ENCODE results near the gene NCAPG2.
A peak's percentile ranks its signal among the peaks of the same experiment; 100 is the strongest.

NCAPG2 gene

DNA sequence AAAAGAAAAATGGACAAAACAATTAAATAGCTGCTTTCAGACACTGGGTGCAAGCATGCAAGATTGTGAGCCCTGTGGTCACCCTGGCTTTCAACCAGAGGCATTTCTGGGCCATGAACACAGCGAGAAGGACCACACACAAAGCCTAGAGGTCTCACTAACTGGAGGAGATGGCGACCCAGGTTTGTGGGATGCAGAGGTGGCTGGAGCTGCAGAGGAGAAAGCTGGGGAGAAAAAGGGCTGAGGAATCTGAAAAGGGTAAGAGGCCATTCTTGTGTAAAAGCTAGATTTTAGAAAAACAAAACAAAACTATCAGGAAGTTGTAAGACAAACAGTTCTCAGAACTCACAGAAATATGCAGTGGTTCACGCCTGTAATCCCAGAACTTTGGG lies 86.9 kb downstream of the NCAPG2 start:
- Histone ChIP-seq H3K36me3 (ENCODE audit: control insufficient read depth, insufficient read depth, low read length) (no peaks in the 10 kb centered on the region), H3K27ac (ENCODE audit: low read length) (peak overlapping the region; percentile 94), H3K27me3 (ENCODE audit: control insufficient read depth, insufficient read depth, low read length) (no peaks in the 10 kb centered on the region), H3K9me3 (ENCODE audit: control insufficient read depth, insufficient read depth, low read length) (no peaks in the 10 kb centered on the region), H3K4me1 (ENCODE audit: control insufficient read depth, insufficient read depth, low read length) (peaks cover 2% of the 10 kb centered on the region; the same call in 1 of the 2 replicates), H3K4me3 (ENCODE audit: low read length) (no peak overlapping the region)
- DNase-seq (ENCODE audit: low read depth, low spot score) = peak; percentile 31
- WGBS (ENCODE audit: insufficient coverage, insufficient read length) = no CpG with 5 or more reads among the region's 3 CpGs

DNA sequence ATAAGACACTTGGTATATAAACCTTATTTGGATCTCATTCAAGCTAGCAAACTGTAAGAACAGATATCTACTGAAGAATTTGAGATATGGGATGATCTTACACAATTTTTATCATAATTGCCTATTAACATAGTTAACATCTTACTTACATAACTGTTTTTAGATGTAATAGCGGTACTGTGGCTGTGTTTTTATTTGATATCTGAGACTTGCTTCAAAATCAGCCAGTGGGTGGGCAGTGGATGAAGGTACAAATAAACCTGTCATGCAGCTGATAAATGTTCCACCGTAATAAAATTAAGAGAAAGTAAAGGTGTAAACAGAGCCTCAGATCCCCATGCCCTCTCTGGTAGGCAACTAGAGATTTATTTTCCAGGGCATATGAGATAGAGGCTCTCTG lies 88.6 kb downstream of the NCAPG2 start:
- no peaks in the 10 kb centered on the region for H3K36me3 ChIP-seq (ENCODE audit: control insufficient read depth, insufficient read depth, low read length)
- no peaks in the 10 kb centered on the region for H3K9me3 ChIP-seq (ENCODE audit: control insufficient read depth, insufficient read depth, low read length)
- H3K27ac ChIP-seq (ENCODE audit: low read length) = no peak overlapping the region
- DNase-seq (ENCODE audit: low read depth, low spot score) = no peak
- peaks cover 2% of the 10 kb centered on the region; the same call in 1 of the 2 replicates for H3K4me1 ChIP-seq (ENCODE audit: control insufficient read depth, insufficient read depth, low read length)
- no CpG with 5 or more reads among the region's 2 CpGs for WGBS (ENCODE audit: insufficient coverage, insufficient read length)
- H3K4me3 ChIP-seq (ENCODE audit: low read length) = no peak overlapping the region
- no peaks in the 10 kb centered on the region for H3K27me3 ChIP-seq (ENCODE audit: control insufficient read depth, insufficient read depth, low read length)

DNA sequence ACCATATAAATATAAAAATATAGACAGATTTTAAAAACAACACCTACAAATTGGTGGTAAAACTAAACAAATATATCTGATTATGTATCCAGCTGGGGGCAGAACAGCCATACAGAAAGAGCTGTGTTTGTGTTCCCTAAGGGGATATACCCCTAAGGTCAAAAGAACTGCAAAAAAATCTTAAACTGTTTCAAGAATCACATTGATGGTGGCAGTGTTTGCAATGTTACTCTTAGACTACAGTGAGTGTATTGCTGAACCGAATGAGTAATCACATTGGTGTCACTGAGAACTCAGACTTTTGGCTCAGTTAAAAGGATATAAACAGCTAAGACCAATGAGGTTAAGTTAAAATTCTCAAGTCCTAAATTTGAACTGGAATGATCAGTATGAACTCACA lies 89.9 kb downstream of the NCAPG2 start:
- WGBS (ENCODE audit: insufficient coverage, insufficient read length) = no CpG with 5 or more reads among the region's 1 CpG
- Histone ChIP-seq H3K9me3 (ENCODE audit: control insufficient read depth, insufficient read depth, low read length) (no peaks in the 10 kb centered on the region), H3K27ac (ENCODE audit: low read length) (no peak overlapping the region), H3K27me3 (ENCODE audit: control insufficient read depth, insufficient read depth, low read length) (no peaks in the 10 kb centered on the region), H3K36me3 (ENCODE audit: control insufficient read depth, insufficient read depth, low read length) (no peaks in the 10 kb centered on the region), H3K4me3 (ENCODE audit: low read length) (no peak overlapping the region), H3K4me1 (ENCODE audit: control insufficient read depth, insufficient read depth, low read length) (peaks cover 2% of the 10 kb centered on the region; the same call in 1 of the 2 replicates)
- DNase-seq (ENCODE audit: low read depth, low spot score) = no peak

DNA sequence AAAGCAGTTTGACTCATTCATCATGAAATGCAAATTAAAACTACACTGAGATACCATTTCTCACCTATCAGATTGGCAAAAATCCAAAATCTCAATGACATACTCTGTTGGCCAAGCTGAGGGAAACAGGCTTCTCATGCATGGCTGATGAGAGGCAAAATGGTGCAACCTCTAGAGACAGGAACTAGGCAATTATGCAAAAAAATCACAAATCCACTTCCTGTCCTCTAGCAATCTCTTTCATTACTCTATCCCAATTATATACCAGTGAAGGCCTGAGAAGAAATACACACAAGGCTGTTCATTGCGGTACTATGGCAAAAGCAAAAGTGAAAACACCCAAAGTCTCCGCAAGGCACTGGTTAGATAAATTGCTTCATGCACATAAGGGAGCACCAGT lies 91.1 kb downstream of the NCAPG2 start:
- Histone ChIP-seq H3K36me3 (ENCODE audit: control insufficient read depth, insufficient read depth, low read length) (peaks cover 3% of the 10 kb centered on the region; the same call in 1 of the 2 replicates), H3K4me1 (ENCODE audit: control insufficient read depth, insufficient read depth, low read length) (peaks cover 2% of the 10 kb centered on the region; the same call in 1 of the 2 replicates), H3K27me3 (ENCODE audit: control insufficient read depth, insufficient read depth, low read length) (no peaks in the 10 kb centered on the region), H3K27ac (ENCODE audit: low read length) (no peak overlapping the region), H3K4me3 (ENCODE audit: low read length) (no peak overlapping the region), H3K9me3 (ENCODE audit: control insufficient read depth, insufficient read depth, low read length) (no peaks in the 10 kb centered on the region)
- WGBS (ENCODE audit: insufficient coverage, insufficient read length) = no CpG with 5 or more reads among the region's 2 CpGs
- DNase-seq (ENCODE audit: low read depth, low spot score) = no peak

DNA sequence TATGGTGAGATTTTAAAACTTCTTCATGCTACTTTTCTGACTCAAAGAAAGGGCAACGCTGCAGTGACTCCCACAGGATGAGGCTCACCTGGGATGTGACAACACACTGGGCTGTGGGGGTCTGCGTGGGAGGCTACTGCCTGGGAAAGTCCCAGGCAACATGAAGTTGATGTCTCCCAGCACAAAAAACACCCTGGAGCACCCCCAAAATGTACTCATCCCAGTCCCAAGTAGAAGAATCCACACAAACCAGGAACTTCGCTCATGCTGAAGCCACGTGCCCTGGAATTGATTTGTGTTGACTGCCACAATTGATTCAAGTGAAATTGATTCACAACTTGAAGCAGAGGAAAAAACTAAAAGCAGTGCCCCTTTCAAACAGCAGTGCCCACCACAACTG lies 92.1 kb downstream of the NCAPG2 start:
- no peak overlapping the region for H3K27ac ChIP-seq (ENCODE audit: low read length)
- no peaks in the 10 kb centered on the region for H3K9me3 ChIP-seq (ENCODE audit: control insufficient read depth, insufficient read depth, low read length)
- H3K36me3 ChIP-seq (ENCODE audit: control insufficient read depth, insufficient read depth, low read length) = peaks cover 4% of the 10 kb centered on the region
- H3K27me3 ChIP-seq (ENCODE audit: control insufficient read depth, insufficient read depth, low read length) = no peaks in the 10 kb centered on the region
- H3K4me3 ChIP-seq (ENCODE audit: low read length) = no peak overlapping the region
- 0 out of 2 replicates have a peak, but pooled peaks cover 1% of the 10 kb centered on the region for H3K4me1 ChIP-seq (ENCODE audit: control insufficient read depth, insufficient read depth, low read length)
- DNase-seq (ENCODE audit: low read depth, low spot score) = no peak
- WGBS (ENCODE audit: insufficient coverage, insufficient read length) = no CpG with 5 or more reads among the region's 4 CpGs

DNA sequence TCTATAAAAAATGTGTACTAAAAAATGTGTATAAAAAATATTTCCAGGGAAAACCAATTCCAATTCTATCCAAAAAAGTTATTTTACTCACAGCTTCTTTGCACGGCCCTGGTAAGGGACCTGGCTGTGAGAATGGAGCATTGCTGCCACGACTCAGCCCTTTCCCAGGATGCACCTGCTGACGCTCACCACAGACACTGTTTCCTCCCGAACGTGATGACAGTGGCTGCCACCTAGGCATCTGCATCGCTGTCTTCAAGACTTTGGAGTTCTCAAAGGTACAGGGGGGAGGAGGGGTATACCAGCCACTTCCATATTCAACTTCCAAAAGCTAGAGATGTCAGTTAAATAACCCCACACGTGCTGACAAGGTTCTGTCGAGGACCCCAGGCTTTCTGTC lies 93.1 kb downstream of the NCAPG2 start:
- H3K9me3 ChIP-seq (ENCODE audit: control insufficient read depth, insufficient read depth, low read length) = no peaks in the 10 kb centered on the region
- peaks cover 10% of the 10 kb centered on the region for H3K36me3 ChIP-seq (ENCODE audit: control insufficient read depth, insufficient read depth, low read length)
- no peak overlapping the region for H3K4me3 ChIP-seq (ENCODE audit: low read length)
- no peak overlapping the region for H3K27ac ChIP-seq (ENCODE audit: low read length)
- no peaks in the 10 kb centered on the region for H3K27me3 ChIP-seq (ENCODE audit: control insufficient read depth, insufficient read depth, low read length)
- no peak for DNase-seq (ENCODE audit: low read depth, low spot score)
- H3K4me1 ChIP-seq (ENCODE audit: control insufficient read depth, insufficient read depth, low read length) = no peaks in the 10 kb centered on the region
- no CpG with 5 or more reads among the region's 8 CpGs for WGBS (ENCODE audit: insufficient coverage, insufficient read length)

DNA sequence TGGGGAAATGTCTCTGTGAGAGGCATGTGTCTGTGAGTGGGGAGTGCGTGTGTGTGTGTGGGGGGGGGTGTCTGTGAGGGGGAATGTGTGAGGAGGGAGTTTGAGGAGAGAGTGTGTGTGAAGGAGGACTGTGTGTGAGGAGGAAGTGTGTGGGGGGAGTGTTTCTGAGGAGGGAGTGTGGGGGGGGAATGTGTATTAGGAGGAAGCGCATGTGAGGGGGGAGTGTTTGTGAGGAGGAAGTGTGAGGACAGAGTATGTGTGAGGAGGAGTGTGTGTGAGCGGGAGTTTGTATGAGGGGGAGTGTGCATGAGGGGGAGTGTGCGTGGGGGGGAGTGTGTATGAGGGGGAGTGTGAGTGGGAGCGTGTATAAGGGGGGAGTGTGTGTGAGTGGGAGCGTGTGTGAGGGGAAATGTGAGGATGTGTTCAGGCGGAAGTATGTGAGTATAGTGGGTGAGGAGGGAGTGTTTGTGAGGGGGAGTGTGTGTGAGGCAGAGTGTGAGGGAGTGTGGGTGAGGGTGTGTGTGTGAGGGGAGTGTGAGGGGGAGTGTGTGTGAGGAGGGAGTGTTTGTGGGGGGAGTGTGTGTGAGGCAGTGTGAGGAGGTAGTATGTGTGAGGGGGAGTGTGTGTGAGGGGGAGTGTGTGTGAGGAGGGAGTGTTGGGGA lies 95.2 kb downstream of the NCAPG2 start:
- no peak overlapping the region for H3K27ac ChIP-seq (ENCODE audit: low read length)
- H3K27me3 ChIP-seq (ENCODE audit: control insufficient read depth, insufficient read depth, low read length) = no peaks in the 10 kb centered on the region
- peaks cover 12% of the 10 kb centered on the region for H3K36me3 ChIP-seq (ENCODE audit: control insufficient read depth, insufficient read depth, low read length)
- WGBS (ENCODE audit: insufficient coverage, insufficient read length) = 100% methylated on average over 6 of the region's 7 CpGs
- no peaks in the 10 kb centered on the region for H3K9me3 ChIP-seq (ENCODE audit: control insufficient read depth, insufficient read depth, low read length)
- DNase-seq (ENCODE audit: low read depth, low spot score) = no peak
- no peaks in the 10 kb centered on the region for H3K4me1 ChIP-seq (ENCODE audit: control insufficient read depth, insufficient read depth, low read length)
- no peak overlapping the region for H3K4me3 ChIP-seq (ENCODE audit: low read length)

DNA sequence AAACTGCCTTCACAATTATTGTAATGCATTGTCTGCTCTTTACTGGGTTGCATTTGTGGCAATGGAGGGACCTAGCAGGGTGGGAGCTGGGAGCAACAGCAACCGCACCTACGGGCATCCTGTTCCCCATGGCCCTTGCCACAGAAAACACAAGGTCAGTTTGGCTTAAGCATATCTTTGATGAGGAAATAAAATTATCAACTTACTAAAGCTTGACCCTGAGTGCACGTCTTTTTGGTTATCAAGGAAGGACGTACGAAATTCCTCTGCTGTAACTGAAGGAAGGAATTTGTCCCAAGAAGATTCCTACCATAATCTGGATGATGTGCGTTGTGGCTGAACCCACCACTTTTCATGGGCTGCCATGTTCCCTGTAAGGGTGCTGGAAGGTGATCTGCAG lies 97.0 kb downstream of the NCAPG2 start:
- WGBS (ENCODE audit: insufficient coverage, insufficient read length) = no CpG with 5 or more reads among the region's 6 CpGs
- Histone ChIP-seq H3K27me3 (ENCODE audit: control insufficient read depth, insufficient read depth, low read length) (no peaks in the 10 kb centered on the region), H3K4me1 (ENCODE audit: control insufficient read depth, insufficient read depth, low read length) (no peaks in the 10 kb centered on the region), H3K27ac (ENCODE audit: low read length) (no peak overlapping the region), H3K4me3 (ENCODE audit: low read length) (no peak overlapping the region), H3K9me3 (ENCODE audit: control insufficient read depth, insufficient read depth, low read length) (no peaks in the 10 kb centered on the region), H3K36me3 (ENCODE audit: control insufficient read depth, insufficient read depth, low read length) (peaks cover 12% of the 10 kb centered on the region)
- DNase-seq (ENCODE audit: low read depth, low spot score) = no peak

DNA sequence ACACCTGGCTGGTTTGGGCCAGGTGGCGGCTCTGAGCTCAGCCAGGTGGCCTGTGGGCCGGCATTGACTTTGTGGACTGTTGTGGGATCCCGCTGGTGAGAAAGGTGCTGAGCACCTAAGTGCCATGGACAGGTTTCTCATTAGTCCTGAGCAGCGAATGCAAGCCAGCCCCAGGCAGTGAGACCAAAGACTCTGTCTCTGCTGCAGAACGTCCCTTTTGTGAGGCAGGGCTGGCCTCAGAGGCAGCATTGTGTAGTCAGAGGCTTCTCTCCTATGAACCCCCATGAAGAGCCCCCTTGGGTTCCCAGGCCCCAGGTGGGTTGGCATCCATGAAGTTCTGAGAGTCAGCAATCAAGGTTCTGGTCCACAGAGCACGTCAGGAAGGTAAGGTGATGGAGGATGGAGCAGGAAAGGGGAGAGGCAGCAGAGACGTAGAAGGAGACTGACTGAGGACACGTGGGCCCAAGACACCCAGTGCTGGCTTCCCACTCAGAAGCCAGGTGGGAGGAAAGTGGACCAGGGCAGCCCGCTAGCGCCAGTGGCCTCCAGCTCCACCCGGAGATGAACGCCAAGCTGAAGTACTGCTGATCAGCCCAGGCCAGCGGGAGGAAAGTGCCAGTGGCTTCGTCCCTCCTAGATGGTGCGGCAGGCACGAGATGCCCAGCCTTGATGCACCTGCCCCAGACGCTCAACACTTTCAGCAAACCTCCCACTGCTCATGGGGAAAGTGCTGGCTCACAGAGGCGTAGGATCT lies 97.8 kb downstream of the NCAPG2 start:
- Histone ChIP-seq H3K36me3 (ENCODE audit: control insufficient read depth, insufficient read depth, low read length) (peaks cover 12% of the 10 kb centered on the region), H3K27ac (ENCODE audit: low read length) (no peak overlapping the region), H3K27me3 (ENCODE audit: control insufficient read depth, insufficient read depth, low read length) (no peaks in the 10 kb centered on the region), H3K9me3 (ENCODE audit: control insufficient read depth, insufficient read depth, low read length) (no peaks in the 10 kb centered on the region), H3K4me1 (ENCODE audit: control insufficient read depth, insufficient read depth, low read length) (no peaks in the 10 kb centered on the region), H3K4me3 (ENCODE audit: low read length) (no peak overlapping the region)
- WGBS (ENCODE audit: insufficient coverage, insufficient read length) = no CpG with 5 or more reads among the region's 18 CpGs
- DNase-seq (ENCODE audit: low read depth, low spot score) = no peak

DNA sequence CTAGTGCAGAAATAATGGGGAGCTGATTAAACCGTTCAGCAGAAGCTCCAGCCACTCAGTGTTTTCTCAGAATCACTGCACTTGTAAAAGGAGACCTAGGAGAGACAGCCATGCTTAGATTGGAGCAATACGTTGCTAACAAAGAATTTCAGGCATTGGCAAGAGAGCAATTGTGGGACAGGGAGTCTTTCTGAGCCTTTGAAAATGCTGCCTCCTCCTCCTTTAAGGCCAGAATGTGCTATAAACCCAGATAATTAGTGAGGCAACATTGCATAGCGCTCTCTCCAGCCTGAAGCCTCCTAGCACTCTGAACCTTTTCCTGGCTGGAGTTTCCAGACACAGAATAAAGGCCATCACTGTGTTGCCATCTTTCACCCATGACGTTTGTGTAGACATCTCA lies 98.5 kb downstream of the NCAPG2 start:
- no peak for DNase-seq (ENCODE audit: low read depth, low spot score)
- Histone ChIP-seq H3K9me3 (ENCODE audit: control insufficient read depth, insufficient read depth, low read length) (no peaks in the 10 kb centered on the region), H3K27me3 (ENCODE audit: control insufficient read depth, insufficient read depth, low read length) (no peaks in the 10 kb centered on the region), H3K4me1 (ENCODE audit: control insufficient read depth, insufficient read depth, low read length) (no peaks in the 10 kb centered on the region), H3K4me3 (ENCODE audit: low read length) (no peak overlapping the region), H3K27ac (ENCODE audit: low read length) (no peak overlapping the region), H3K36me3 (ENCODE audit: control insufficient read depth, insufficient read depth, low read length) (peaks cover 12% of the 10 kb centered on the region)
- no CpG with 5 or more reads among the region's 4 CpGs for WGBS (ENCODE audit: insufficient coverage, insufficient read length)

Data from iPS DF 6.9 (cell line).